PFSK-1 (cell line): ENCODE results near the gene MFRP.

Source experiments
- FOXP2 ChIP-seq: optimal IDR thresholded peaks from 2 replicates; pipeline ENCODE3; 2011; ENCODE audit warnings: borderline replicate concordance, control low read depth, inconsistent platforms; ENCODE audit not compliant: insufficient read depth; ENCODE audit errors: extremely low read length, extremely low read depth
- POLR2AphosphoS5 ChIP-seq: IDR thresholded peaks from 2 replicates; pipeline ENCODE4 v1.6.1; 2012; ENCODE audit warnings: low read depth, mild to moderate bottlenecking, control low read depth, low read length, moderate library complexity
- SIN3A ChIP-seq: IDR thresholded peaks from 2 replicates; pipeline ENCODE4 v1.6.1; 2012; ENCODE audit warnings: mild to moderate bottlenecking, low read length, moderate library complexity, borderline replicate concordance; ENCODE audit not compliant: insufficient read depth
- TAF1 ChIP-seq: IDR thresholded peaks from 2 replicates; pipeline ENCODE4 v1.6.1; 2012; ENCODE audit warnings: low read length, control low read depth, borderline replicate concordance; ENCODE audit not compliant: insufficient read depth
- TF ChIP-seq, protein P1 (sequence below), 2 experiments: IDR thresholded peaks; 2 replicates each; pipeline versions ENCODE4 v1.6.1 to v1.8.0; 2011 to 2012; ENCODE audit warnings: low read depth in 2 of 2, low read length in 2 of 2, control low read depth in 1 of 2, inconsistent platforms in 1 of 2, mild to moderate bottlenecking in 1 of 2, moderate library complexity in 1 of 2; ENCODE audit not compliant: insufficient read depth in 1 of 2

MFRP gene

DNA sequence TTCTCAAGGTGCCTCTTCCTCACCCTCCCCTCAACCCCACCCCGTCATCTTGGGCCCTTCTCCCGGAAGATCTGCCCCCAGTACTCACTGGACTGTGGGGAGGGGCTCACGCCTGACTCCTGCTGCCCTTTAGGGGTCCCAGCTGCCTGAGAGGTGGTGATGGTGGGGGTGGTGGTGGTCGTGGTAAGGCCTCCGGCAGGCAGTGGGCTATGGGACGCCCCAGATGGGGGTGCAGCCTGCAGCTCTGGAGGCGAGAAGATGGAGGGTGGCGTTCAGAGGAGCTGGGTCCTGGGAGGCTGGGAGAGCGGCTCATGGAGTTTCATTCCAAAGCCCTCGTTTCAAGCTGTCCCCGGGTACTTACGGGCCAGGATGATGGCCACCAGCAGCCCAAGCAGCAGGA, 820 bp downstream of the MFRP start:
- TF ChIP-seq POLR2AphosphoS5, result no peak
- TF ChIP-seq SIN3A, result no peak
- TF ChIP-seq, protein P1, sequence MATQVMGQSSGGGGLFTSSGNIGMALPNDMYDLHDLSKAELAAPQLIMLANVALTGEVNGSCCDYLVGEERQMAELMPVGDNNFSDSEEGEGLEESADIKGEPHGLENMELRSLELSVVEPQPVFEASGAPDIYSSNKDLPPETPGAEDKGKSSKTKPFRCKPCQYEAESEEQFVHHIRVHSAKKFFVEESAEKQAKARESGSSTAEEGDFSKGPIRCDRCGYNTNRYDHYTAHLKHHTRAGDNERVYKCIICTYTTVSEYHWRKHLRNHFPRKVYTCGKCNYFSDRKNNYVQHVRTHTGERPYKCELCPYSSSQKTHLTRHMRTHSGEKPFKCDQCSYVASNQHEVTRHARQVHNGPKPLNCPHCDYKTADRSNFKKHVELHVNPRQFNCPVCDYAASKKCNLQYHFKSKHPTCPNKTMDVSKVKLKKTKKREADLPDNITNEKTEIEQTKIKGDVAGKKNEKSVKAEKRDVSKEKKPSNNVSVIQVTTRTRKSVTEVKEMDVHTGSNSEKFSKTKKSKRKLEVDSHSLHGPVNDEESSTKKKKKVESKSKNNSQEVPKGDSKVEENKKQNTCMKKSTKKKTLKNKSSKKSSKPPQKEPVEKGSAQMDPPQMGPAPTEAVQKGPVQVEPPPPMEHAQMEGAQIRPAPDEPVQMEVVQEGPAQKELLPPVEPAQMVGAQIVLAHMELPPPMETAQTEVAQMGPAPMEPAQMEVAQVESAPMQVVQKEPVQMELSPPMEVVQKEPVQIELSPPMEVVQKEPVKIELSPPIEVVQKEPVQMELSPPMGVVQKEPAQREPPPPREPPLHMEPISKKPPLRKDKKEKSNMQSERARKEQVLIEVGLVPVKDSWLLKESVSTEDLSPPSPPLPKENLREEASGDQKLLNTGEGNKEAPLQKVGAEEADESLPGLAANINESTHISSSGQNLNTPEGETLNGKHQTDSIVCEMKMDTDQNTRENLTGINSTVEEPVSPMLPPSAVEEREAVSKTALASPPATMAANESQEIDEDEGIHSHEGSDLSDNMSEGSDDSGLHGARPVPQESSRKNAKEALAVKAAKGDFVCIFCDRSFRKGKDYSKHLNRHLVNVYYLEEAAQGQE (IDR thresholded peaks at IDR 0.05; ENCODE audit: insufficient read depth in 1 of 2, low read depth in 2 of 2, low read length in 2 of 2), result no peak
- no peak for TF ChIP-seq TAF1
- no peak for TF ChIP-seq FOXP2

- no peak for TF ChIP-seq SIN3A
These were observed 2.1 kb downstream of the MFRP start for GRCh38 chr11:119344291-119345010.

GRCh38 chr11:119343726-119344125, 2.8 kb downstream of the MFRP start:
- no peak for TF ChIP-seq TAF1
- no peak for TF ChIP-seq FOXP2
- TF ChIP-seq, protein P1 (IDR thresholded peaks at IDR 0.05; ENCODE audit: insufficient read depth in 1 of 2, low read depth in 2 of 2, low read length in 2 of 2), result no peak
- TF ChIP-seq SIN3A, result no peak
- no peak for TF ChIP-seq POLR2AphosphoS5

DNA sequence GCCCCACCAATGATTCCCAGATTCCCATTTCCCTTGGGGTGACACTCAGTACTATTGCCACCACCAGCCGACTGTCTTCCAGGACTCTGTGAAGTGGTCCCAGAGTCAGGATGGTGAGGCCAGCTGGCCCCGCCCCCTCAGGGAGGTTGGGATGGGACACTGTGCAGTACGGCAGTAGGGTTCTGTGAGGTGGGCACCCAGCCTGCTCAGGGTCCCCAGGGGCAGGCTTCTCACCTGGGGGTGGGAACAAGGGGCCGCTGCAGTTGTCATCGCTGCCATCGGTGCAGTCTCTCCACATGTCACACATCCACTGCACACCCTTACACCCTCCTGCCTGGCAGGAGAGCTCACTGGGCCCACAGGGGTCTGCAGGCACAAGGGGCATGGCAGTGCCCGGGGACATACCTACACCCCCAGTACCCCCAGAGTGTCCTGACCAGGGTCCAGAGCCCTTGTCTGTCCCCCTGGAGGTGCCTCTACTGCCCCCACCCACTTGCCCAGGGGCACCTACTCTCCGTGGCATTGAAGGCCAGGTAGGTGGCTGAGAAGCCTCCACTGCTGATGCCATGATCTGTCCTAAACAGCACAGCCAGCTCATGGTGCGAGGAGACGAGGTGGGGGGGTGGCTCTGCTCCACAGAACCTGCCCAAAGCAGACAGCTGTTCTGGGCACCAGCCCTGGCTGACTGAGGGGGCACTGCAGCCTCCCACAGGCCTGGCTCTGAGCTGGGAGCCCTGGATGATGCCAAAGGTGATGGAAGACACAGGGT, 4.0 kb downstream of the MFRP start:
- TF ChIP-seq TAF1 (no peak), POLR2AphosphoS5 (no peak), SIN3A (no peak), FOXP2 (no peak)

GRCh38 chr11:119342023-119342300, 4.5 kb downstream of the MFRP start:
- no peak for TF ChIP-seq POLR2AphosphoS5
- no peak for TF ChIP-seq SIN3A
- TF ChIP-seq FOXP2, result no peak
- TF ChIP-seq, protein P1 (IDR thresholded peaks at IDR 0.05; ENCODE audit: insufficient read depth in 1 of 2, low read depth in 2 of 2, low read length in 2 of 2), result no peak
- no peak for TF ChIP-seq TAF1

DNA sequence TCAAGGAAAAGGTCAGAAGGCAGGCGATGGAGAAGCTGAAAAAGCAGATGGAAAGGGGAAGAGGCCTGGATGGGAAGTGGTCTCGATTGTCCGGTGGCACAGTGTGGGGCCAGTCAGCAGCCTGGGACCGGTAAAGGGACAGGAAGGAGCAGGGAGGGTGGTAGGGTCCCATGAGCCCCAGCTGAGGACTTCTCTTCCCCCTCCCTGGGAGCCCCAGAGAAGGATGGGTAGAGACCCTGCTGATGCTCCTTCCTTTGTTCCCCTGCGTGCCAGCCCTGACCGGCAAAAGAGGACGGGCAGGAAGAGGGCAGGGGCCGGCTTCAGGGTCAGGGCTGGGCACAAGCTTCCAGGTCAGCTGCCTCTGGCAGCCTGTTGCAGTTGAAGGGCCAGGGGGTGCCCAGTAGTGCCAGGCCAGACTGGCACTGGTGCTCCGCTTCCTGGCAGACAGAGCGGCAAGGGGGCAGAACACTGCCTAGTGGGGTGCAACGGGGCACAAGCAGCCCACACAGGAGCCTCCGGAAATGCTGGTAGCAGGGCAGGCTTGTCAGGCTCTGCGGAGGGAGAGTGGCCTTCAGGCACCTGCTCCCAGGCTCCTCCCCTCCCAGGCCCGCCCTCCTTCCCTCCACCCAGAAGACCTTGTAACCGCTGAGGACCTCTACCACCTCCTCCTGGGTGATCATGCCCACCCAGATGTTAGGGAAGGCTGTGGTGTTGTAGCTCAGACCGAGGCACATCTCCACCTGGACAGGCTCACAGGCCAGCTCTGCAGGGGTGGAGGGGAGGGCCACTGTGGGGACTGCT, 5.1 kb downstream of the MFRP start:
- no peak for TF ChIP-seq SIN3A
- TF ChIP-seq, protein P1 (IDR thresholded peaks at IDR 0.05; ENCODE audit: insufficient read depth in 1 of 2, low read depth in 2 of 2, low read length in 2 of 2), result no peak
- no peak for TF ChIP-seq POLR2AphosphoS5
- TF ChIP-seq FOXP2, result no peak
- TF ChIP-seq TAF1, result no peak
